ENCODE data around the gene LARP4B.
A peak's percentile ranks its signal among the peaks of the same experiment; 100 is the strongest.
"Not testable (repeated sequence)": the region's sequence is repeated elsewhere in the genome, so short reads cannot be mapped to it uniquely, and the experiment has no call there.

The LARP4B gene

DNA sequence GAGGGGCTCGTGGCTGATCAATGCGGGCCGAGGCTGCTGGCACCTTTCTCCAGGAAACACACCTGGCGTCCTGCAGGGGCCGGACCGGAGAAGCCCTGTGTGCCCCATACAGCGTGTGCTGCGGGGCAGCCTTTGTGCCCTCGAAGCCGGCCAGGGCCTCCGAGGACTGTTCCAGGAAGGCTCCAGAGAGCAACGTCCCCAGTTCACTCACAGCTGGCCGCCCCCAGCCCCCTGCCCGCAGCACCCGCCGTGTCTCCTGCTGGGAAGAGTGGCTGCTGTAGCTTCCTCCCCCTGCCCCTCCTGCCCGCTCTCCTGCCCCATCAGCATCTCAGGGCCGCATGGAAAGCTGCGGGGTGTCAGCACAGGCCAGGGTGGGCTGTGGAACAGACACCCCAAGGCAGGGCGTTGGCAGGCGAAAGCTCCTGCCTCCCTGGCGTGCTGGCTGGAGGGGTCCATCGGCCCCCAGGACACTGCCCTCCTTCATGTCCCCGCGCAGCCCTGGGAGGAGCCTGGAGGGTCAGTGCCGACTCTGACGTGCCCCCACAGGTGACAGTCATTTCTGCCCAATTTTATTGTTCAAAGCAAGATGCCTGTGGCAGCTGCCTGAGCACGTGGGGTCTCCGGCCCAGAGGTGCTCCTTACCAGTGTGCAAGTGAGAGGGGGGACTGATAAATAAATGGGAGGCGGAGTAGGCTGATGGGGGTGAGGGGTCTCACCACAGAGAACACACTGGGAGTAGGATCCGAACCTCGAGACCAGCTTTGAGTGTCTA lies 146.2 kb downstream of the LARP4B start:
- no peak for DNase-seq

DNA sequence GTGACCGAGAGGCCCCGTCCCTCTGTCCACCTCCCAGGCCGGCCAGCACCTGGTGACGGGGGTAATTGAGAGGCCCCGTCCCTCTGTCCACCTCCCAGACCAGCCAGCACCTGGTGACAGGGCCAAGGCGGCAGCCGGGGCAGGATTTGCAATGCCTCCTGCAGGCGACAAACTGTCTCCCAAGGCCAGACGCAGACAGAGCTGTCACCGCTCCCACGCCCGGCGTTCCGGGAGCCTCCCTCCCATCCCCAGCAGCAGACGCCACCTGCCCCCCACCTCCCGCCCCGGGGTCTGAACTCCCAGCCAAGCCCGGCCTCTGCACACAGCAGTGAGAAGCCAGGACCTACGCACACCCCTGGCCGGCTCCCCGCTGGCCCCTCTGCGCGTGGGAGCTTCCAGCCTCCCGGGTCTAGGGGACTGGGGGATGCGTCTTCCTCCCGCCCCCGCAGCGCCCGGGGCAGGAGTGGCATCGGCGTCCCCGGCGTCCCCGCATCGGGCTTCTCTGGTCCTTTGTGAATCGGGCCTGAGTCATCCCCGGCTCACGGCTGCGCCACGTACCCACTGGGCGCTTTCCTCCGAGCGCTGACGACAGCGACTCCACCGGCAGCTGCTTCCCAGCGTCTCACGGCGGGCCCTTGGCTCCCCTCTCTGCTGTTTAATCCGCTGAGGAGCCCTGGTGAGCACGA lies 147.0 kb downstream of the LARP4B start:
- DNase-seq, result peak; percentile 50

DNA sequence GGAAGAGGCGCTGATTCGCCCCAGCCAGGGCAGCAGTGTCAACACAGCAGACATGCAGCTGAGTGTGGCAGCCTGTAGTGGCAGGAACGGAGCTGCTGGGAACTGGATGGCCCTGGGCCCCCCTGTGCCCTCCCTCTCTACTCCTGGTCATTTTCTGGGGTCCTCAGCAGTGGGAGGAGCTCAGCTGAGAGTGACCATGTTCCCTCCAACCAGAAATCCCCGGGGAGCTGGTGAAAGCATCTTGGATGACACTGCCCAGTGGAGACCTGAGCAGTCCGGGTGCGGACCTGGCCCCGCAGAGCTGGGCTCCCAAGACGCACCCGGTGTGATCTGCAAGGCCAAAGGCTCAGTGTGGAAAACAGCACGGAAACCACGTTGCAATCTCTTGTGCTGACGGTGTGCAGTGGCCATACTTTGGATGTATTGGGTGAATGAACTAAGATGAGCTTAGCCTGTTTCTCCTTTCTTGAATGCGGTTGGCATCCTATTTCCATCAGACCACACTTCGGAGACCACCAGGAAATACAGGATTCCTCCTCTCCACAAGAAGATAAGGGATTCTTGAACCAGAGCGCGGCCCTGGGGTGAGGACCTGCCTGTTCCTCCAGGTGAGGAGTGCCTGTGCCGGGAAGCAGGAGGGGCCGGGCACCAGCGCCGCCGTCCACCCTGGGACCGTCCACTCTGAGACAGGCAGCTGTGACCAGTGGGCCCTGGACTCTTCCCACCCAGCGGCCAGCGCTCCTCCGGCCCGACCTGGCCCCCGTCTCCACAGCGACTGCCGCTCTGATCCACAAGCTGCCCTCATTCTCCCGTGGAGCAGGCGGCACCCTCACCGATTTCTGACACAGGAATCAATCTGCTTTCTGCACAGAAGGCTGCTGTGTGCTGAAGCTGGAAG lies 148.5 kb downstream of the LARP4B start:
- no peak for DNase-seq

DNA sequence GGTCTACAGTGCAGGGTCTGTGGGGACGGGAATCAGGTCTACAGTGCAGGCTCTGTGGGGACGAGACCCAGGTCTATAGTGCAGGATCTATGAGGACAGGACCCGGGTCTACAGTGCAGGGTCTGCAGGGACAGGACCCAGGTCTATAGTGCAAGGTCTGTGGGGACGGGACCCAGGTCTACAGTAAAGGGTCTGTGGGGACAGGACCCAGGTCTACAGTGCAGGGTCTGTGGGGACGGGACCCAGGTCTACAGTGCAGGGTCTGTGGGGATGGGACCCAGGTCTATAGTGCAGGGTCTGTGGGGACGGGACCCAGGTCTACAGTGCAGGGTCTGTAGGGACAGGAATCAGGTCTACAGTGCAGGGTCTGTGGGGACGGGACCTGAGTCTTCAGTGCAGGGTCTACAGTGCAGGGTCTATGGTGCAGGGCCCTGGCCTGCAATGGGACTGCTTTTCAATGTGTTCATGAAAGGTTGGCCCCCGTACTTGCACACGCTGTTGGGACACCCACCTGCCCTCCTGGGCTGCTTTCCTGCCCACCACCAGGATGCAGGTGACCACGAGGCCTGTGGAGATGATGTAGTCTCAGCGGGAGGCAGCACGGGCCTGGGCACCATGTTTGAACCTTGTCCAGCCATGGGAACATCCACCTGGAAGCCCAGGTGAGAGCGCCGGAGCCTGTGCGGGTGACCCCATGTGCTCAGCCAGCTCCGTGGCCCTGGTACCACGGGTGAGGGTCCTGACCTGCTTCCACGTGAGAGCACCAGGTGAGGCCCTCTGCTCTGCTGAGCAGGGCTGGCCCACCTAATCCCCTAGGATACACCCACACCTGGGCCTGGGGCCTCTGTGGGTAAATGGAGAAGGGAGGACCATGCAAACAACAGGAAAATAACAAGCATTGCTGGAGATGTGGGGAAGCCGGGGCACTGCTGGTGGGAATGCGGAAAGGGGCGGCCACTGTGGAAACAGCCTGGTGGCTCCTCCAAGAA lies 150.7 kb downstream of the LARP4B start:
- no peak for DNase-seq

DNA sequence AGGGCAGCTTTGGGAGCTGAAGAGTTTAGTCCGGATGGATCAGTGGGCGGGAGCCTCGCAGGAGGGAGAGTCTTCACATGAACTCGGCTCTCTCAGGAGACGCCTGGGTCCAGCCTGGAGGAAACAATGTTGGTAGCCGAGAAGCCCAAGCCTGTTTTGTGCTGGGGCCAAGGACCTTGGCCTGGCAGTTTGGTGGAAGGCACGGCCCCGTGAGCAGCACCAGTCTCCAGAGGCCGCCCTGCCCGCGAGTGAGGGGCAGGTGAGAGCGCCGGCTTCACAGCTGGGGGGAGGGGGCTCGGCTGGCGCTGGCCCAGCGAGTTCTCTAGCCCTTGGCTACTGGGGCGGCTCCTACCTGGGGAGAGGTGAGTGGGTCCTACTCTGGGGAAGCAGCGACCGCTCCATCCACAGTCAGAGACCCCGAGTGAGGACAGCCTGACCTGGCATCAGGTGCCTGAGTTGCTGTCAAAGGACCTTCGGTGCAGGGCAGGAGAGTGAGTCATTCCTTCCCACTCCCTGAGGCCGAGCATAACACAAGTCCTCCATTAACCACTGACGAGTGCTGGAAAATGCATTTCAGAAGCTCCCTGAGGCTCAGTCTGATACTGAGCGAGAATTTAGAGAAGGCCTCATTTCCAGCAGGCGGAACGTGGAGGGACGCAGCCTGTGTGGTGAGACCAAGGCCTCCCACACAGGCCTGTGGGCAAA lies 152.7 kb downstream of the LARP4B start:
- DNase-seq, result no peak

DNA sequence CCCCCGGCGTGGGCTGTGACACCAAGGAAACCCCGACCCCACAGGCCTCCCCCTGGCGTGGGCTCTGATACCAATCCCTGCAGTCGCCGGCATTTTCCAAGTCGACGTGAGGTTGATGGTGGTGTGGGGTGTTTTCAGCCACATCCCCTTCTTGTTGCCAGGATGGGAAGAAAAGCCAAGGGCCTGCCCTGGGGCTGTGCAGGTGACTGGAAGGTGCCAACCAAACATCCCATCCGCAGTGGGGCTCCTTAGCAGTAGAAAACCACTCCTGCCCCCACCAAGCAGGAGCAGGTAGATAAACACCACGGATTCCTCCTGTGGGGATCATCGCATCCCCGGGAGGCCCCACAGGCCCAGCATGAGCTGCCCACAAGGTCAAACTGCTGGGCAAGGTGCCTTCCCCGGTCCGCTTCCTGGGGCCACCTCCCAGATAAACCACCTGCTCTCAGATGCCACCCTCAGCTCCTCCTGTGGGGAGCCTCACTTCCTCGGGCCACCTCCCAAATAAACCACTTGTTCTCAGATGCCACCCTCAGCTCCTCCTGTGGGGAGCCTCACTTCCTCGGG lies 153.5 kb downstream of the LARP4B start:
- no peak for DNase-seq

DNA sequence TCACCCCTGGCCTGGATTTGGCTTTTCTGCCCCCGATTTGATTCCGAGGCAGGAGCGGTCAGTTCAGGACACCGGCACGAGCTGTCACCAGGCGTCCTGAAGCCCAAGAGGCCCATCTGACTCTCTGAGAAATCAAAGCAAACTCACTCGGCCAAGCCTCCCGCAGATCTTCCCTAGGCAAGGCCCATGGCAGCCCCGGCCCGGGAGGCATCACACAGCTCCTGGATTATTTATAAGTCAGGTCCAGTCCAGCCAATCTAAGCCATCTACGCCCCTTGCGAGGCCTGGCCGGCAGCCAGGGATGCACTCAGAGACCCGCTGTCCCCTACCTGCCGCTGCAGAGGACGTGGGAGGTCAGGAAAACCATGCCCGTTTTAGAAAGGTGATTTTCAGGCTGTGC lies 154.7 kb downstream of the LARP4B start:
- DNase-seq, result no peak

DNA sequence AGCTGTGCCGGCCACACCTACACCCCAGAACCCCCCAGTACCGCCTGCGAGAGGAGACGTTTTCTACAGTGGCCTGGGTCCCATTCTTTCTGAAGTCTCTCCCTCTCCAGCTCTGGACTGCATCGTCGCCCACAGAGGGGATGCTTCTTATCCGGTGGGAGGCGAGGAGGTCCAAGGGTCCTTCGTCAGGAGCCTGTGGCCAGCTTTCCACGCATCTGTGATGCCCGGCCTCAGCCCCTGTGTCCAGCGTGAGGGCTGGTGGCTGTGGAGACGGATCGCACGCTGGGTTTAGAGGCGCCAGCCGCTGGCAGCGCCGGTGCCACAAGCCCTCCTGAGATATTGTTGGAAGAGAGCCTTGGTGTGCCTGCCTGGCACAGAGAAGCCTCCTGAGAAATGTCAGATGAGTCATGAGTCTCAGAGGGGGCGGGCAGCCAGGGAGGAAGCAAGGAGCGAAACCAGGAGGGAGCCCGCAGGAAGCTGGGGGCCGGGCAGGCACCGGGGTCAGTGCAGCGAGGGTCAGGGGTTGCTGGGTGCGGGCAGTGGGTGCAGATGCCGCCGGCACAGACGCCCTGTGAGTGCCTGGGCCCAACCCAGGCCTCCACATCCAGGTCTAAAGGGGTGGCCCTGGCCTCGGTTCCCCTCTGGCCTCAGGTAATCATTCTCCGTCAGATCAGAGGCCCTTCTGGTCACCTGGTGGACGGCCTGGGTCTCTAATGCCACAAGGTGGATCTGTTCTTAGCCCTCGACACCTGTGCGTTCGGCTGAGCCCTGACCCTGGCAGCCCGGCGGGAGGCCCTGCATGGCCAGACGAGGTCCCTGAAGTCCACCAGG lies 156.0 kb downstream of the LARP4B start:
- DNase-seq, result no peak

DNA sequence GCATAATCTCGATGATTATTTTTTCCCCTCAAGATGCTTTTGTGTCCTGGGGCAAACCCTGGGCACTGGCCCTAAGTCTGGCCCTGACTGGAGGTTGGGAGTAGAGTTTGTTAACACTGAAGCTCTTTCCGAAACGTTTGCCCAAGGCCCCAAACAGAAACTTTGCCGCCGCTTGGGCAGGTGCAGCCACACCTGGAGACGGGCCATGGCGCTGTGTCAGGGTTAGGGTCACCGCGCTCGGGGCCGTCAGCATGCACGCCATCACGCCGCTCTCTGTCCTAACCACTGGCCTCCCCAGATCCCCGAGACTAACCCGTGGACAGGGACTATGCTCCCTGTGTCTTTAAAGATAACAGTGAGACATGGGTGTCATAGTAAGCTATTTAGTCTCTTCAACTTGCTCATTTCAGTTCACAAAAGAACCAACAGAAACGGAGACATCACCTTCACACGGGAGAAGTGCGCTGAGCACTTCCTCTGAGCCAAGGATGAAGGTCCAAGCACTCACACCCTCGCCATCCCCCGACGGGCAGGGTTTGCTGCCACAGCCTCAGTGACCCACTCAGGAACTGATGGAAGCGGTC lies 156.8 kb downstream of the LARP4B start:
- DNase-seq, result no peak

DNA sequence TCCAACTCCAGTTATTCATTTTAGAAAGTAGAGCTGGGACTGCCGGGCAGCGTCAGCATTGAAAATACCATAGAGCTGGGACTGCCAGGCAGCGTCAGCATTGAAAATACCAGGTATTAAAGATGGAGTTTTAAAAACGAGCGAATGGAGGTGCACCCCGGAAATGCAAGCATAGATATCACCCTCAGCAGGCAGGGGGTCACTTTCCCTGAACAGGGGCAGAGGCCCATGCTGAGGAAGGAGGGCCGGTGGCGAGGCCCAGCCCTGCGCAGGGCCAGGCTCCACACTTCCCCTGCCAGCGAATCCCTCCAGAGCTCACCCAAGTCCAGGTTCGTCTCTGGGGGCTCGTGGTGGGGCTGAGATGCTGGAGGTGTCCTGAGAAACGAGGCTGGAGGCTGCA lies 157.3 kb downstream of the LARP4B start:
- DNase-seq, result no peak

DNA sequence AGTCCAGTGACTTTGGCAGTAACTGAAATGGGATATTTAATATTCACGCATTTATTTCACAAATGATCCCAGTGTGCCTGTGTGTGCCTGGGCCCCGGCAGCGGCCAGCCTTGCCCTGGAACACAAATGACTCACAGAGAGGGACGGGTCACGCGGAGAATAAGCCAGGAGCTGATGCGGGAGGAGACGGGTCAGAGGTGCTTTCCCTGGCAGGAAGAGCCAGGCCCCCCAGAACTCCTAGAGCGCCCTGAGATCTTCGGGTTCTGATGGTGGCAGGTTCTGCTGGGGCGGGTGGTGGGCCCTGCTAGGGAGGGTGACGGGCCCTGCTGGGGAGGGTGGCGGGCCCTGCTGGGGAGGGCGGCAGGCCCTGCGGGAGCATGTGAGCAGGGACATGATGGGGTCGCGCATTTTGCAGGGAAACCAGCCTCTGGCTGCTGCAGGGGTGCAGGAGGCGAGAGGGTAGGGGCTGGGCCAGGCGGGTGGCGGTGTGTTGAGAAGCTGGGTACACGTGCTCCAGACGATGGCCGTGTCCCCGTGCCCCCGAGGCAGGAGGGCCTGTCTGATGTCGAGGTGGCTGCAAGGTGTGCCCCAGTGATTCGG lies 157.8 kb downstream of the LARP4B start:
- no peak for DNase-seq

DNA sequence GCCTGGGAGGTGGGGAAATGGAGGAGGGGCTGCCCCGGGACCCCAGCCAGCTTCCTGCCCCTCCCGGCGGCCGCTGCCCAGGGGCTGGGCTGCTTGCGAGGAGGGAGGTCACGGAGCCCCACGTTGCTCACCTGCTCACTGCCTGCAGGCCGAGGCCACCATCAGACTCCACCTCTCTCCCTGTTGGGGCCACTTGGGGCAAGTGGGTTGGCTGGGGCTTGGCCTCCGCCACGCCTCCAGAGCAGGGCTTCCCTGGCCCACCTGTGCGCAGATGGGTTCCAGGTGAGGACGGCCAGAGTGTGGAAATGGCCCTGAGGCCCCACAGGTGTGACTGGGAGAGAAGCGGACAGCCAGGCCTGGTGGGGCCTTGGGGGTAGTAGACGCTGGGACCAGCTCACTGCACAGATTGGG lies 159.3 kb downstream of the LARP4B start:
- DNase-seq, result no peak

DNA sequence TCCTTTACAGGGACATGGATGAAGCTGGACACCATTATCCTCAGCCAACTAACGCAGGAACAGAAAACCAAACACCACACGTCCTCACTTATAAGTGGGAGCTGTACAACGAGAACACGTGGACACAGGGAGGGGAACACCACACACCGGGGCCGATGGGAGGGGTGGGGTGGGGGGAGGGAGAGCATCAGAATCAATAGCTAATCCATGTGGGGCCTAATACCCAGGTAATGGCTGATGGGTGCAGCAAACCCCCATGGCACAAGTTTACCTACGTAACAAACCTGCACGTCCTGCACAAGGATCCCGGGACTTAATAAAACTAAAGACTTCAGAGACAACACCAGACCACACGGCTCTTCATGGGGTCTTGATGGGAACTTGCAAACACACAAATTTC lies 159.9 kb downstream of the LARP4B start:
- no peak for DNase-seq

DNA sequence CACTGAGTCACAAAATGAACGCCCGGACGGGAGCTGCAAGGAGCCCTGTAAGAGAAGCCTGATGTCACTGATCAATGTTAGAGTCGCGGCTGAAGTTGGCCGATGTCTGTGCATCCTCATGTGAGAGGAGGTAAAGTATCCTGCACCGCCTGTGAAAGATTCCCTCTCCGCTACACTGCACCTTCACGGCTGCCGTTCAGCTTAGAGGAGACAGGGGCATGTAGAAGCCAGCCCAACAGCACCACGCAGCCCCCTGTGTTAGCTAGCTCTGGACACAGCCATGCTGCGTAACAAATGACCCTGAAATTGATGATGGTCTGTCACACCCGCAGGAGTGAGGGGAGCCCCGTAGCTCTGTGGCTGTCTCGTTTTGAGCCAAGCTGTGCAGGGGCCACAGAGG lies 160.5 kb downstream of the LARP4B start:
- DNase-seq, result no peak

DNA sequence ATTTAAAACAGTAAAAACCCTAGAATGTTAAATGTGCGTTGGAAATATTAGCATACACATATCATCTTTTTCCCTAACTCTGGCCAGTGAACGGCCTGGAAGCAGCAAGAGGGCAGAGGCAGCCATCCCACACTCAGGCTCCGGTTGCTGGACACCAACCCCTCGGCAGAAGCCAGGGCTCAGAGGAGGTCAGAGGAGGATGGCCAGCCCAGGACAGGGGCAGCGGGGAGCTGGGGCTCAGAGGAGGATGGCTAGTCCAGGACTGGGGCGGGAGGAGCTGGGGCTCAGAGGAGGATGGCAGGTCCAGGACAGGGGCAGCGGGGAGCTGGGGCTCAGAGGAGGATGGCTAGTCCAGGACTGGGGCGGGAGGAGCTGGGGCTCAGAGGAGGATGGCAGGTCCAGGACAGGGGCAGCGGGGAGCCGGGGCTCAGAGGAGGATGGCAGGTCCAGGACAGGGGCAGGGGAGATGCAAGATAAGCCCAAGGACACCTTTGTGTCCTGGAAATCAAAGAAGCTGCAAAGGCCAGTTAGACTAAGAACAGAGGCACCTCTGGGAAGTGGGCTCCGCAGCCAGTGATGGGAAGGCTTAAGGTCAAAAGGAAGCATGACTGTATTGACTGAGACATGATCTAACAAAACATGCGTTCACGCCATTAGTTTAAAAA lies 161.3 kb downstream of the LARP4B start:
- DNase-seq, result not testable (repeated sequence)

DNA sequence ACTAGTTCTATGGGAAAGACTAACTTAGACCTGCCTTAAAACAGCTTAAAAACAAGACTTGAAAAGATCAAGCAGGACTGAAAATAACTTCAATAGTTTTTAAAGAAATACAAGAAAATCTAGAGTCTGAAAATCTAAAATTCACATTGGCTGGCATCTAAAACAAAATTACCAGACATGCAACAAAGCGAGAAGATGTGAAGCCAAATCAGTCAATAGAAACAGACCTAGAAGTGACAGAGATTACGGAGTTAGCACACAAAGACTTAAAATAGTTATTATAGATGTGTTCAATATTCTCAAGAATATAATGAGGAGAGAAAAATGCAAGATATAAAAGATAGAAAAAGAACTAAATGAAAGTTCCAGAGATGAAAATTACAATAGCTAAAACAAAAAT lies 163.7 kb downstream of the LARP4B start:
- no peak for DNase-seq

DNA sequence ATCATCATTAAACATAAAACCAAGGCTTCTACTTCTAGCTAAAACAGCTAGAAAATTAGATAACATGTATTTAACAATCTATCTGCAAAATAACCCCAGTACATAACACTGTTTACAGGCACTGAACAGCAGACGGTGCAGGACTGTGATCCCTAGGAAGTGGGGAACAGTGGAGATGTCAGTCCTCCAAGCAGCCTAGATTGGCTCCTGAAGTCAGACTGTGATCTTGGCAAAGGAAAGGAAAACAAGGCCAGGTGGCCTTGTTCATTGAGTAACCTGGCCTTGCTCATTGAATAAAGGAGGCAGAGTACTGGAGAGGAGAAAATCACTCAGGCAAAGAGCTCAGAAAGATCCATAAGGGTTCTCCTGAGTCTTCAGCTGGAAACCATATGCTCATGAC lies 164.3 kb downstream of the LARP4B start:
- no peak for DNase-seq

DNA sequence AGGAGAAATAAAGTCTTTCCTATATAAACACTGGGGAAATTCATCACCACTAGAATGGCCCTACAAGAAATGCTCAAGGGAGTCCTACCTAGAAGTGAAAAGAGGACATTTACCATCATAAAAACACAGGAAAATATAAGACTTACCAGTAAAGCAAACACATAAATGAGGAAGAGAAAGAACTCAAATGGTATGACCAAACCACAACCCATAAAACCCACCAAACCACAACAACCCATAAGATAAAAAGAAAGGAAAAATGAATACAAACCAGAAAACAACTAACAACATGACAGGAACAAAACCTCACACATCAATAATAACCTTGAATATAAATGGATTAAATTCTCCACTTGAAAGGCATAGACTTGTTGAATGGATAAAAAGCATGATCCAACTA lies 170.1 kb downstream of the LARP4B start:
- peak; percentile 35 for DNase-seq

DNA sequence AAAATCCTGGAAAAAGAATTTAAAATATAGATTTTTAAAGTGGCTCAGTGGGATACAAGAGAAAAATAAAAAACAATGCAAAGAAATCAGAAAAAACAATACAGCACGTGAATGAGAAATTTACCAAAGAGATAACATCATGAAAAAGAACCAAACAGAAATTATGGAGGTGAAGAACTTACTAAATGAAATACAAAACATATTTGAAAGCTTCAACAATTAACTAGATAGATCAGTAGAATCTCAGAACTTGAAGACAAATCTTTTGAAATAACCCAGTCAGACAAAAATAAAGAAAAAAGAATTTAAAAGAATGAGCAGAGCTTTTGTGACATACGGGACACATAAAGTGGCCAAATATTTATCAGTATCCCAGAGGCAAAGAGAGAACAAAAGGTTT lies 170.9 kb downstream of the LARP4B start:
- DNase-seq, result no peak

All from hematopoietic multipotent progenitor cell treated with erythropoietin and hydrocortisone succinate and interleukin-3 and kit ligand, for 4 days (in vitro differentiated cells).